NCI-H526 treated with DMSO at 0.1 percent for 48 hours (cell line): ENCODE data around the gene DYNC1H1.
A peak's percentile ranks its signal among the peaks of the same experiment; 100 is the strongest.
"Not testable (repeated sequence)": the region's sequence is repeated elsewhere in the genome, so short reads cannot be mapped to it uniquely, and the experiment has no call there.

Experiments used
- DNase-seq: peaks from one replicate; lab custom pipeline; 2025; lab: John Stamatoyannopoulos, UW

DYNC1H1 gene

DNA sequence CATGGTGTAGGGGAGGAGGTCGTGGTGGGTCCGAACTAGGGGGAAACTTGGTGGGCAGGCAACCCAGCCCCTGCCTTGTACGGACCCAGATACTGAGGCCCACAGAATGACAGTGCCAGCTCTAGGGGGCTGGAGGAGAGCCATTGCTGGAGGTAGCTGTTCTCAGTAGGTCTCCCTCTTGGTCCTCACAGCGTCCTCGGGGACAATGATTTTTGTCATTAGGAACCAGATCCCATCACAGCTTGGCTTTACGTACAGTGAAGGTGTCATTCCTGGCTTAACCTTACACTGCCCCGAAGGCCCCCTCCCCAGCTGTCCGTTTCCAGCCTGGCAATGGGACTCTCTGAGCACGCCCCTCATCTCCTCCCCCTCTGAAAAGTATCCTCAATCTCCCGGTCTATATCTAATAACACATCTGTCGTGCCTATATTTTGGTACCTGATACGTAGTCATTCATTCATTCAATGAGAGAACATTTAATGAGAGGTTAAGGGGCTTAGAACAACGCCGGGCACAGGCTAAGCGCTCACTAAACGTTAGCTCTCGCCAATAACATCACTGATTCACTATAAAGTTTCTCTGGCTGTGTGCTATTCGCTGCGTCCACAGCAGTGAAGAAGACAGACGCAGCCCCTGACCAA, 597 bp upstream of the DYNC1H1 start:
- no peak for DNase-seq

DNA sequence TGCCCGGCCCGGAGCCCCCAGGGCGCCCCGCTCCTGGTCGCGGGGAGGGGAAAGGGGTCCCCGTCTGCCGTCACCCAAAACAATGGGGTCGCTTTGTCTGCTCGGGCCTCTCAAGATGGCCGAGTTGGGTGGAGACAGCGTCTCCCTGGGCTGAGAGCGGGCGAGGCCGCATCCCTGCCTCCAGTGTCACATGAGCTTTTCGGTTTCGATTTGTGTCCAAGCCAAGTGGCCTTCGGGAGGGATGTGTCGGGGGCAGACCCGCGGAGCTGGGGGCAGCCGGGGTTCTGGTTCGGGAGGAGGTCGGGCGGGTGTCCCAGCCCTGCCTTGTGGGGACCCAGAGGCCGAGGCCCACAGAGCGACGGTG, 790 bp downstream of the DYNC1H1 start:
- peak; percentile 17 for DNase-seq

DNA sequence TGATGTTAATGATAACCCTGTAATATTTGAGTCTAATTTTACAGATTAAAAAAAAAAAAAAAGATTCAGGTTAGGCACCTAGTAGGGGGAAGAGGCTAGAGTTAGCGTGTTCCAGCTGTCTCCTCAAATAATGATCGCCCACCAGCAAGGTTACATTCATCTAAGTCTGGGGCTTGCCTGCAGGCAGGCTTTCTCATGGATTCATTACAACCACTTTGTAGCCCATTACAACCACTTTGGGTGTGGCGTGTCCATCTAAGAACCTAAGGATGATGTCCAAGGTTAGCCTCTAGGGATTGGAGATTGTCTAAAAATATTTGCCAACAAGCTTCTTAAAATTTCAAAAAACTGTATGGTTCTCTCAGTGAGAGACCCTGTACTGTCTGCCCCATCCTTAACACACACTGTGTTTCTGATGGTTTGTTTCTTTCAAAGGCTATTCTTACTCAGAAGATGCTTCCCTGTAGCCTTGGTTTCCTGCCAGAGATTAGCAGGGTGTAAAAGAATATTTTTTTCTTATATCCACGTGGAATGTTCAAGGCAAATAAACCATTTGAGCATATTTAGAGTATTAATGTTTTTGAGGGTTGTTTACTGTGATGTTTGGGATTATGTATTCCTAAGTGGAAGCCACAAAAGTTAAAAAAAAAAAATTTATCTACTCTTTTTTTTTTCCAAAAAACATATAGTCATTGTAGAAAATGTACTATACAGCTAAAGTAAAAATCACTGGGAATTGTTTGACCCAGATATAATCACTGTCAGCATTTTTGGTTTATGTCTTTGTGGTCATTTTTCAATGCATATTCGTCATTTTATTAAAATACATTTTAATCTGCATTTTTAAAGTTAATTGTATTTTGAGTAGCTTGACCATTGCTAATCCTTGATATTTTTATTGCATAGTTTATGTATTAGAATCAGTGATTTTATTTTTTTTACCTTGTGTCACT, 1.7 kb downstream of the DYNC1H1 start:
- DNase-seq: no peak

DNA sequence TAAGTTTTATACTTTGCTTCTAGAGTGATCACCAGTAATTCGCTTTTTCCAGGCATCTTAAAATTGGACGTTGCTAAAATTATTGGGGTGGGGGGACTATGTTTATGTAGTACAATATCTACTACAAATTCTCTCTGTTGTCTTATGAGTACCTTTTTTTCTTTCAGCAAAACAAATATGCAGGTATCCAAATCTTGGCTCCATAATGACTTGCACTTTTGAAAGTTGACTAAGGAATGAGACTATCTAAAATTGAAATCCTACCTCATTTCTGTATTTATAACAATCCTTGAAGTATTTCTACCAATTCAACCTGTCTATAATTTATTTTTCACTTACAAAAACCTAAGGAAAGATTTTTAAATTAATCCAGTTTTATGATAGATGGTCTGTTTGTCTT, 2.4 kb downstream of the DYNC1H1 start:
- no peak for DNase-seq

DNA sequence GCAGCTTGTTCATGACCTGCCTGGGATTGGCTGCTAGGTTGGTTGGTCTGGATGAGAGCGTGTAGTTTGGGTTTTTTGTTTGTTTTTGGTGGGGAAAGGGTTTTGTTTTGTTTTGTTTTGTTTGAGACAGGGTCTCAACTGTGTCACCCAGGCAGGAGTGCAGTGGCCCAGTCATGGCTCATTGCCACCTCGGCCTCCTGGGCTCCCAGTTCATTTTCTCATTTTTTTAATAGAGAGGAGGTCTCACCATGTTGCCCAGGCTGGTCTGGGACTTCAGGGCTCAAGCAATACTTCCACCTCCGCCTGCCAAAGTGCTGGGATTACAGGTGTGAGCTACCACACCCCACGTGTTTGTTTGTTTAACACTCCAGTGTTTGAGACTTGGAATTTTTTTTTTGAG, 3.8 kb downstream of the DYNC1H1 start:
- DNase-seq: no peak

DNA sequence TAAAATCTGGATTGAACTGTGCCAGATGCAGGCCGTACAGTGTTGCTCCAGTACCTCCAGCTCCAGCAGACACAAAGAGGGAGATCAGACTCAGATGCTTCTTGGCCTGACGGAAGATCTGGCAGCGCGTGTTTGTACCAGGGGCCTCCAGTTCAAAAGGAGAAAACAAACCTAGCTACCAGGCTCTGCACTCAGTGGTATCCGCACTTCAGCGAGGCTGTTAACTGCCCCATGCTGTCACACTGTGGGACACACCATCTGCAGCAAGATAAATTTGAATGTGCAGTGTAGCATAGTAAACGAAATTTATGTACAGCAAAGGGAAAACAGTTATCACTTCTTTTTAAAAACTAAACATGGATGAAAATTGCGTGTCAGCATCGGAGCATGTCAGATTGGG, 5.1 kb downstream of the DYNC1H1 start:
- DNase-seq: peak; percentile 16

DNA sequence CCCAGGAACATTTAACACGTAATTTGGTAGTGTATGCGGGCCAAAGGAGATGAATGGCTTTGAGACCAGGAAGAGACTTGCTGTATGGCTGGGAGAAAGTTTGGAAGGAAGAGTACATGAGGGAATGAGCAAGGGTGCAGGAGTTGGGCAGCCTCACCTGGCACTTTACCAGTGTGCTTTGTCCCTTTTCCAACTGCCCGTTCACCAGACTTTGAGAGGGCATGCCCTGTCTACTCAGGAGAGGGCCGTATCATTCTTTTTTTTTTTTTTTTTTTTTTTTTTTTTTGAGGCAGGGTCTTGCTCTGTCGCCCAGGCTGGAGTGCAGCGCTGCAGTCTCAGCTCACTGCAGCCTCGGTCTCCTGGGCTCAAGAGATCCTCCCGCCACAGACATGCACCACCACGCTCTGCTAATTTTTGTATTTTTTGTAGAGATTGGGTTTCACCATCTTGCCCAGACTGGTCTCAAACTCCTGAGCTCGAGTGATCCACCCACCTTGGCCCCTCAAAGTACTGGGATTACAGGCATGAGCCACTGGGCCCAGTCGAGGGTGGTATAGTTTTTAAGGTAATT, 6.5 kb downstream of the DYNC1H1 start:
- no peak for DNase-seq

DNA sequence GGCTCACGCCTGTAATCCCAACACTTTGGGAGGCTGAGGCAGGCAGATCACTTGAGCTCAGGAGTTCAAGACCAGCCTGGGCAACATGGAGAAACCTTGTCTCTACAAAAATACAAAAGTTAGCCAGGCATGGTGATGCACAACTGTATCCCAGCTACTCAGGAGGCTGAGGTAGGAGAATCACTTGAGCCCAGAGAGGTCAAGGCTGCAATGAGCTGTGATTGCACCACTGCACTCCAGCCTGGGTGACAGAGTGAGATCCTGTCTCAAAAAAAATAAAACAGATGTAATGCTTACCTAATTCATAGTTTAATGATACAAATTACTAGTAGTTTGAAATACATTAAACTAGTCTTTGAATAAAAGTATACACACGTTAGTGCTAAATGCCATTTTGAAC, 7.1 kb downstream of the DYNC1H1 start:
- not testable (repeated sequence) for DNase-seq

DNA sequence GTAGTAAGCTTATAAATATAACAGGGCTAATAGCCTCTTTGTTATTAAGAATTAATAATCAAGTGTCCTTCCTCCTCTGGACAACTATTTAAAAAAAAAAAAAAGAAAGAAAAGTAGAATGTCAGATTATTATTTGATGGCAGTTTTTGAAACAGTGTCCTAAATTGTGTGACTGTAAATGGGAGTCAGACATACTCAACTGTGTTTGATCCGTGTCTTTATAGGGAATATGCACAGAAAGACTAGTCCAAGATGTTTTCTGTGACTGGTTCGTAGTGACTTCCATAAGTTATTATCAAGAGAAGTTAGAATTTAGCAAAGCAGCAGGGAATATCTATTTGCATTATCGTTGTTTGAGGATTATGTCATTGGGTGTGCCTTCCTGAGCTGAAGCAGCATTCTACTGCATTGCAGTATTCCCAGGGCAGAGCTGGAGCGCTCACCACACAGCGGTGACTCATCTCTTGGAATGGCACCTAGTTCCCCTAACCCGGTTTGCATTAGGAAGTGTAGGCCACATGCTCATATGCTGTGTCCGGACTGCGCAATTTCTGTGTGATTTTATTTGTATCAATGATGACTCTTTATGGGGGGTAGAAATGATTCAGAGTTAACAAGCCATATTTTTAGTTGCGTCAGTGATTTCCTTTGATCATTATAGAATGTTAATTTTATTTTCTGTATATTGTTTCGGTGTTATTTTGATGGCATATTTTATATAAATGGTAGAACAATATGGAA, 7.9 kb downstream of the DYNC1H1 start:
- no peak for DNase-seq

DNA sequence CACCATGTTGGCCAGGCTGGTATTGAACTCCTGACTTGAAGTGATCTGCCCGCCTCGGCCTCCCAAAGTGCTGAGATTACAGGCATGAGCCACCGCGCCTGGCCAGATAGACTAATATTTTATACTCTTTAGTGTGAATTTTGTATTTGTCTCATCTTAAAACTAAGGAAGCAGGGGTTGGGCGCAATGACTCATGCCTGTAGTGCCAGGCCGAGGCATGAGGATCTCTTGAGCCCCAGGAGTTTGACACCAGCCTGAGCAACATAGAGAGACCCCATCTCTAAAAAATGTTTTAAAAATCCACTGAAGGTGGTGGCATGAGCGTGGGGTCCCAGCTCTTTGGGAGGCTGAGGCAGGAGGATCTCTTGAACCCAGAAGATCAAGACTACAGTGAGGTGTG, 9.0 kb downstream of the DYNC1H1 start:
- no peak for DNase-seq

DNA sequence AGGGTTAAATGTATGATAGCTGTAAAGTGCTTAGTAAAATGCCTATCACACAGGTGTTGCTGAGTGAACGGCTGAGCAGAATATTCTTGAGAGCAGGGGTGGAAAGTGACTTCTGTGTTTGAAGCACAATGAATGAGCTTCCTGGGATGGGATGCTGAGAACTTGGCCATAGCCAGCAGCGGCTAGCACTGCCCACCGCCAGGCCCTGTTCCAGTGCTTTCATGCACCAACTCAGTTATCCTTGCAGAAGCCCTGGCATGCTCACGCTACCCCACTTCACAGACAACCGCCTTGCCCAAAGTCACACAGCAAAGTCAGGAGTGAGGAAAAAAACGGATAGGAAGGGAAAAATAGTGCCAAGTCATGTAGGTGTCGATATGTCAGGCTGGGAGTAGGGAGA, 10.9 kb downstream of the DYNC1H1 start:
- no peak for DNase-seq

DNA sequence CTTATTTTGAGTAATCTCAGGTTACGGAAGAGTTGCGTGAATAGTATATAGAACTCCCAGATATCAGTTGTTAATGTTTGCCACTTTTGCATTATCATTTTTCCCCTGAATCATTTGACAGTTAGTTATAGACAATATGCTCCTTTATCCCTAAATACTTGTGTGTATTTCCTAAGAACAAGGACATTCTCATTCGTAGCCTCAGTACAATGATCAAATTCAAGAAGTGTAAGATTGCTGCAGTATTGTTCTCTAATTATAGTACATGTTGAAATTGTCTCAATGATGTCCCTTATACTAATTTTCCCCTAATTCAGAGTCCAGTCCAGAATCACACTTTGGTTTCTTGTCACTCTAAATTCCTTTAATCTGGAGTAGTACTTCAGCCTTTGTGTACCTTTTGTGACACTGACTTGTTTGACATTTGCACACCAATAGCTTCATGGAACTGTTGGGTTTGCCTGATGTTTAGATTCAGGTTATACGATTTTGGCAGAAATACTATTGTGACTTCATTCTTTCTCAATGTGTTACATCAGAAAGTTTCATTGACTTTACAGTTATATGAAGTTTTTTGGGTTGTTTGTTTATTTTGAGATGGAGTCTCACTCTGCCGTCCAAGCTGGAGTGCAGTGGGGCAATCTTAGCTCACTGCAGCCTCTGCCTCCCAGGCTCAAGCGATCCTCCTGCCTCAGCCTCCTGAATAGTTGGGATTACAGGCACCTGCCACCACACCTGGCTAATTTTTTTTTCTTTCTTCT, 13.1 kb downstream of the DYNC1H1 start:
- DNase-seq: no peak

DNA sequence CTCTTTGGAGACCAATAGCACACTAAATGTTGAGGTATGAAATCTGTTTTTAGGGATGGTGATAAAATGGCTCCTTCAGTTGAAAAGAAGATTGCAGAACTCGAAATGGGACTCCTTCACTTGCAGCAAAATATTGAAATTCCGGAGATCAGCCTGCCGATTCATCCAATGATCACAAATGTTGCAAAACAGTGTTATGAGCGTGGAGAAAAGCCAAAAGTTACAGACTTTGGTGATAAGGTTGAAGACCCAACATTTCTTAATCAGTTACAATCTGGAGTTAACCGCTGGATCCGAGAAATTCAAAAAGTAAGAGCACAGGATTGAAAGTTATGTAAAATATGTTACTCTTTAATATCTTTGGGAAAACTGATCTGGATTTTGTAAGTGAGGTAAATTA, 15.3 kb downstream of the DYNC1H1 start:
- DNase-seq: no peak

DNA sequence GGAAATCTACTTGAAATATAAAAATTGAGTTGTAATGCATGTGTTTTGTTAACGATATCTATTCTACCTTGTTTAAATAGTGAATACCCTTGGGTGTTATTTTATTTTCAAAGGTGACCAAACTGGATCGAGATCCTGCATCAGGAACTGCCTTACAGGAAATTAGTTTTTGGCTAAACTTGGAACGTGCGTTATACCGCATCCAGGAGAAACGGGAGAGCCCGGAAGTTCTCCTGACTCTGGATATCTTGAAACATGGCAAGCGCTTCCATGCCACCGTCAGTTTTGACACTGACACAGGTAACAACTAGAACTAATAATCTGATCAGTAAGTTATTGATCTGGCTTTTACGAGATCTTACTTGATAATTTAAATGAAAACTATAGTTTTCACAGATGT, 15.9 kb downstream of the DYNC1H1 start:
- no peak for DNase-seq

DNA sequence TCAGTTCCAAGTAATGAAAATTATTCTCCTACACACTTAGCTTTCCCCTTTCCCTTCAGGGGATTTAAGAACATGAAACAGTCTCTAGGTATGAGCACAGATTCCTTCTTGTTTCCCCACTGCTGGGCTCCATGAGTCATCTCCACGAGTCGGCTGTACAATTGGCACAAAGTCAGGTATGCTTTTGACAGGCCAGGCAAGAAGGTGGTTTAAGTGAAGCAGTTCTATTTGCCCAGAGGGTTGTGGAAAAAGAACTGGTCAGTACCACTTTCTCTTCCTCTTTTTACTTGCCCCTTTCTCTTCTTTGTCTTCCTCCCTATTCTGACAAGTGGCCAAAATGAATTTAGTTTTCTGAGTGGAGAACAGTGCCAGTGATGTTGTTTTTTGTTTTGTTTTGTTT, 16.3 kb downstream of the DYNC1H1 start:
- no peak for DNase-seq

DNA sequence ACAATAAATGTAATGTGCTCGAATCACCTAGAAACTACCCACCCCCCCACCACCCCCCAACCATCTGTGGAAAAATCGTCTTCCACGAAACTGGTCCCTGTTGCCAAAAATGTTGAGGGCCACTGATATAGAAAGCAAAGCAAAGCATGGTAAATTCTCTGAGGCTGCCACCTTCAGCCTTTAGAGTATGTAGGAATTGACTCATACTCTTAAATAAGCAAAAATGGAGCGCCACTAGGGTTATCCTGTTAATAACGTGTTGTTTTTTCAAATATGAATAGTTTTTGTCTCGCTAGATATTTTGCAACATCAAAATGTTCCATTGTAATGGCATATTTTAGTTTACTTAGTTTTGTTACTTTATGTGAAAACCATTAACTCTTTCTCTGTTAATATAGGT, 18.2 kb downstream of the DYNC1H1 start:
- DNase-seq: no peak

DNA sequence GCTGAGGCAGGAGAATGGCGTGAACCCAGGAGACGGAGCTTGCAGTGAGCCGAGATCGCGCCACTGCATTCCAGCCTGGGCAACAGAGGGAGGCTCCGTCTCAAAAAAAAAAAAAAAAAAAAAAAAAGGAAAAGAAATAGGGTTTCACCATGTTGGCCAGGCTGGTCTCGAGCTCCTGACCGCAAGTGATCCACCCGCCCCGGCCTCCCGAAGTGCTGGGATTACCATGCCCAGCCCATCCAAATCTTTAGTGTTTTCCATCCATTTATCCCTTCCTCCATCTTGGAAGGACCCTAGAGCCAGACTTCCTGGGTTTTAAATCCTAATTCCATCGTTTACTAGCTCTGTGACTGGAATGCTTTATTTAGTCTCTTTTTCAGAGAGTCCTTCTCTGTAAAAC, 20.5 kb downstream of the DYNC1H1 start:
- not testable (repeated sequence) for DNase-seq

DNA sequence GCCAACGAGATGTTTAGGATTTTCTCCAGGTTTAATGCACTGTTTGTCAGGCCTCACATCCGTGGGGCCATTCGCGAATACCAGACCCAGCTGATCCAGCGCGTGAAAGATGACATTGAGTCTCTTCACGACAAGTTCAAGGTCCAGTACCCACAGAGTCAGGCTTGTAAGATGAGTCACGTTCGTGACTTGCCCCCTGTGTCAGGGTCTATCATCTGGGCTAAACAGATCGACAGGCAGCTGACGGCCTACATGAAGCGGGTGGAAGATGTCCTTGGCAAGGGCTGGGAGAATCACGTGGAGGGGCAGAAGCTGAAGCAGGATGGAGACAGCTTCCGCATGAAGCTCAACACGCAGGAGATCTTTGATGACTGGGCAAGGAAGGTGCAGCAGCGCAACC, 21.6 kb downstream of the DYNC1H1 start:
- DNase-seq: no peak

DNA sequence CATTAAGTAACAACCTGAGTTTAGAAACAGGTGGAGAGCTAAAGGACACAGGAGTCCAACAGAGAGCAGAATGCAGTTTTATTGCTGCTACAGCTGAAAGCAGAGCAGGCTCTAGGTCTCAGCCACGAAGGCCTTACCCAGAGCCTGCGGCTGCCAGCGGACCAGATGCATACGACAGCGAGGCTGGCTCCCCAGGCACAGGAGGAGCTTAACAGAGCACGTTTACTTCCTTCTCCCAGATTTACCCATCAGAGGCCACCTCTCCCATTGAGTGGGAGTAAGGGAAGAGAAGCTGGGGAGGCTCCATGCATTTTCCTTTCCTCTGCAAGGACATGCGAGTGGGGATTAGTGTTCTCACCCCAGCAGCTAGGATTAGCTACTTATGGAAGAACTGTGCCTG, 22.6 kb downstream of the DYNC1H1 start:
- DNase-seq: no peak

DNA sequence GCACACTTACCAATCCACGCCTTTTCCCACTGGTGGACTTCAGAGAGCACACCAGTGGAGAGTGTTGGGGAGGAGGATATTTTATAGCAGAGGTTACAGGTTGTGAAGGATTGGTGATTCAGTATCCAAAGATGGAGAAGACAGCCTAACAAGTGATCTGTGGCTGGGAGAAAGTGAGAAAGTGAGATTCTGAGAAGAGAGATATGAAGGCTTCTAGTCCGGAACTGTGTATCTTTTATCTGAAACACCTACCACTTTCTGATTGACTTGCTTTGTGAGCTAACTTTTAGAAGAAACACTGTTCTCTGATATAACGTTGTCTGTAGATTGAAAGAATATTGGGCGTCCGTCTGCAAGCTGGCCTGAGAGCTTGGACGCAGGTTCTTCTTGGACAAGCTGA, 24.0 kb downstream of the DYNC1H1 start:
- DNase-seq: no peak

DNA sequence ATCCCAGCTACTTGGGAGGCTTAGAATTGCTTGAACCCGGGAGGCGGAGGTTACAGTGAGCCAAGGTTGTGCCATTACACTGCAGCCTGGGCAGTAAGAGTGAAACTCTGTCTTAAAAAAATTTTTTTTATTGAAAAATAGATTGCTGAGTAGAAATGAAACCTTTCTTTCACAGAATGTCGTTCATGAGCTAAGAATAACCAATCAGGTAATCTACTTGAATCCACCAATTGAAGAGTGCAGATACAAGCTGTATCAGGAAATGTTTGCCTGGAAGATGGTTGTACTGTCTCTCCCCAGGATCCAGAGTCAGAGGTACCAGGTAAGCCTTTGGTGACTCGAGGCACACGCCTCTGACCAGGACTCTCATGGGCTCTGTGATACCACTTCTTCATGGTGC, 27.0 kb downstream of the DYNC1H1 start:
- DNase-seq: no peak

DNA sequence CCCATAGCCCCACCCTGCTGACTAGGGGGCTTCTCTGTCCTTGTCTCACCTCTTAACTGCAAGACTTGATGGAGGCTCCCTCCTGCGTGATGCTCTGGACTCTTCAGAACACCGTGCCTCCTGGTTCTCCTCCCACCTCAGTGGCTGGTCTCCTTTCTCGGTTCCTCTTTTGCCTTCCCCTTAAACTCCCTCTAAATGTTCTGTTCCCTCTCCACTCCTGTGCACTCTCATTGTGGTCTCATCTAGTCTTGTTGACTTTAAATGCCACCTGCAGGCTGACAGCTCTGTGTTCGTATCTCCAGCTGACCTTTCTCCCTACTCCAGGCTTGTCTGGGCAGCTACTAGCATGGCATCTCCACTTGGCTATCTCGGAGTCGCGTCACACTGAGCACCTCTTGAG, 28.3 kb downstream of the DYNC1H1 start:
- DNase-seq: no peak
